Effector memory CD4-positive, alpha-beta T cell (primary cell): ENCODE data around the gene SH2D3A.
A peak's percentile ranks its signal among the peaks of the same experiment; 100 is the strongest.

ENCODE experiments used
- DNase-seq, 3 donors: peaks; one replicate each; pipeline ENCODE4 v3.0.0-alpha.2; 2020
- H3K27ac ChIP-seq: 2 replicates; pipeline ENCODE4 v1.7.0; 2013; ENCODE audit warnings: mild to moderate bottlenecking, low read length, moderate library complexity; ENCODE audit not compliant: insufficient read depth, poor library complexity, severe bottlenecking
- H3K27me3 ChIP-seq: replicated peaks from 2 replicates; pipeline ENCODE4 v1.7.0; 2013; ENCODE audit warnings: mild to moderate bottlenecking, low read length; ENCODE audit not compliant: insufficient read depth, control insufficient read depth, poor library complexity, severe bottlenecking
- H3K36me3 ChIP-seq: 2 replicates; pipeline ENCODE4 v1.7.0; 2013; ENCODE audit warnings: mild to moderate bottlenecking, low read length, moderate library complexity; ENCODE audit not compliant: control insufficient read depth, insufficient read depth
- H3K4me1 ChIP-seq: 2 replicates; pipeline ENCODE4 v1.7.0; 2013; ENCODE audit warnings: low read length, mild to moderate bottlenecking; ENCODE audit not compliant: control insufficient read depth, insufficient read depth, poor library complexity, severe bottlenecking
- H3K4me3 ChIP-seq: 2 replicates; pipeline ENCODE4 v1.7.0; 2013; ENCODE audit warnings: low read length, low read depth, mild to moderate bottlenecking; ENCODE audit not compliant: insufficient read depth, poor library complexity, severe bottlenecking
- H3K9me3 ChIP-seq: 2 replicates; pipeline ENCODE4 v1.7.0; 2013; ENCODE audit warnings: mild to moderate bottlenecking, low read length, moderate library complexity; ENCODE audit not compliant: control insufficient read depth

SH2D3A gene

DNA sequence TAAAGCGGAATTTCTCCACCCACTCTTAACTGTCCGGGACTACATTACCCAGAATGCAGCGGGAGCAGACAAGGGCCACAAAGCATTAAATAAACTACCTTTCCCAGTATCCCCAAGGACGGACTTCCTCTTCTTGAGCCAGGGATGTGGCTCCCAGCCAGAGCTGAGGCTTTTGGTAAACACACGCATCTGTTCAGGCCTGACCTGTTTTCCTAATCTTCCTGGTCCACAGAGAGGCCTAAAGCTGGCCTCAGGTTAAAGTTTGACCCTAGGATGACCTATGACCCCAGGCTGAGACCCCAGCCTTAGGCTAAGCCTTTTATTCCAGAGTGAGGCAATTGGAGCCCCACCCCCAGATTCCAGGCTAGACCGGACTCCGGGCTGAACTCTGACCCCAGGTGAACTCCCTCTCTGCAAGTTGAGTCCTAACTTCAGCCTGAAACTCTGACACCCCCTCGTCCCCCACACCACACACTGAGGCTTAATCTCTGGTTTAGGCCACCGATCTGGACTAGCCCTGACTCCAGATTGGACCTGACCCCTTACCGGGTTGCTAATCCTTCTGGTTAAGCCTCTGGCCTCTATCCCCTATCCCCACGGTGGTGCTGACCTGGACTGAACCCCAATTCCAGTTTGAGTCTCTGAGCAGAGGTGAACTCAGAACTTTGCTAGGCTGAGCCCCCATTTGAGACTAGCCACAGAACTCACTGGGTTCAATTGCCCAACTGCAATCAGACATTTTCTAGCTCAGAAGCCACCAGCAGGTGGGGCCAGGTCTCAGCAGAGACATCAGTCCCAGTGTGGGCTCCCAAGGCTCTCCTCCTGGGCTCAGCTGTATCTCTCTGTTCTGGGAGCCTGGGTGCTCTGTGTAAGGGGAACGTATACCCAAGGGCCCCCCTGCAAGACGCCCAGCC, 29.1 kb downstream of the SH2D3A start:
- Histone ChIP-seq H3K27me3 (no peaks in the 10 kb centered on the region), H3K36me3 (no peaks in the 10 kb centered on the region), H3K4me3 (peak overlapping the region; percentile 1), H3K9me3 (no peaks in the 10 kb centered on the region), H3K27ac (peak overlapping the region; percentile 56), H3K4me1 (peaks cover 41% of the 10 kb centered on the region)
- DNase-seq = peak; percentile 47 to 63 (median 53)

DNA sequence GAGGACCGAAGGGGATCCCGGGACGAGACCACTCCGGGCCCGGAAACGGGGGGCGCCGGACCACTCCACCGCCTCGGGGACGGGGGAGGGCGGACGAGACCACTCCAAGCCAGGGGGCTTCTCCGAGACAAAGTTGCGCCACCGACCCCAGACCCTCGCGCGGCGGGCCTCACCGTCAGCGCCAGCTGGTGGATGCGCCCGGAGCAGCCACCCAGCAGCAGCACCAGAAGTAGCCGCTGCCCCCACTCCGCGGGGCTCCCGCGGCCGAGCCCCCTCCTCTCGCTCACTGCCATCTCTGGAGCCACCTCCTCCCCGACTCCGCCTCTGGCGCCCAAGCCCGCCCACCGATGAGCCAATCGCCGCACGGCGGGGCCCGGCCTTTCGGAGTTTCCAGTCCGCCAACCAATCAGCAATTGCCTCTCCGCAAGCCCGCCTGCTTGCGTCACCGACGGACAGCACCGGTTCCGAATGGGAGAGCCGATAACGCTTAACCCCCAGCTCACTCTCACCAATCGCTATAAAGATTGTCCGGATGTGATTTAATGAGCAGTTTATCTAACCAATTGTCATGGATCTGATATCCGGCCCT, 29.9 kb downstream of the SH2D3A start, which contains the start of gene GPR108:
TSS of gene GPR108 (minus strand) at position 297 of the 589 bp plus-strand sequence. CDS start at position 293, 4 bp downstream.
- peak within 1 kb of the TSS; percentile 83 for H3K27ac ChIP-seq
- no peaks in the 10 kb centered on the region for H3K9me3 ChIP-seq
- H3K27me3 ChIP-seq = no peaks in the 10 kb centered on the region
- peak within 1 kb of the TSS; percentile 72 for H3K4me3 ChIP-seq
- DNase-seq = peak; percentile 98 to 99 (median 99)
- peaks cover 6% of the 10 kb centered on the region for H3K36me3 ChIP-seq
- peaks cover 41% of the 10 kb centered on the region for H3K4me1 ChIP-seq

DNA sequence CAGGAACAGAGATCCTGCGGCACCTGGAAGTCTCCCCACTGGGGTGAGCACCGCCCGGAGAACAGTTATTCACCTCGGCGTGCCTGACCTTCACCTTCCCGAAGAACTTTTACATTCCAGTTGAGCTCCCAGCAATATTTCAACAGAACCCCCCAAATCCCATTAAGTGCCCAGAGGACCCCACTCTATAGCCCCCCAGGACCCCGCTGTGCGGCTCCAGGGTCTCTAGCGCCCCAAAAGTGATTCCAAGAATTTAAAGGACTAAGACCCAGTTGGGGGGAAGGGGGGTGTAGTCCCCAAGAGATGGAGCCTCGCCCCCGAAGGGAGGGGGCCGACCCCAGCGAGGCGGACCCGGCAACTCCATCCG, 30.3 kb downstream of the SH2D3A start:
- H3K4me1 ChIP-seq = peaks cover 41% of the 10 kb centered on the region
- H3K9me3 ChIP-seq = no peaks in the 10 kb centered on the region
- peak overlapping the region; percentile 72 for H3K4me3 ChIP-seq
- peak in 1 of 3 donors; percentile 21 for DNase-seq
- peak overlapping the region; percentile 83 for H3K27ac ChIP-seq
- no peaks in the 10 kb centered on the region for H3K27me3 ChIP-seq
- peaks cover 8% of the 10 kb centered on the region for H3K36me3 ChIP-seq

DNA sequence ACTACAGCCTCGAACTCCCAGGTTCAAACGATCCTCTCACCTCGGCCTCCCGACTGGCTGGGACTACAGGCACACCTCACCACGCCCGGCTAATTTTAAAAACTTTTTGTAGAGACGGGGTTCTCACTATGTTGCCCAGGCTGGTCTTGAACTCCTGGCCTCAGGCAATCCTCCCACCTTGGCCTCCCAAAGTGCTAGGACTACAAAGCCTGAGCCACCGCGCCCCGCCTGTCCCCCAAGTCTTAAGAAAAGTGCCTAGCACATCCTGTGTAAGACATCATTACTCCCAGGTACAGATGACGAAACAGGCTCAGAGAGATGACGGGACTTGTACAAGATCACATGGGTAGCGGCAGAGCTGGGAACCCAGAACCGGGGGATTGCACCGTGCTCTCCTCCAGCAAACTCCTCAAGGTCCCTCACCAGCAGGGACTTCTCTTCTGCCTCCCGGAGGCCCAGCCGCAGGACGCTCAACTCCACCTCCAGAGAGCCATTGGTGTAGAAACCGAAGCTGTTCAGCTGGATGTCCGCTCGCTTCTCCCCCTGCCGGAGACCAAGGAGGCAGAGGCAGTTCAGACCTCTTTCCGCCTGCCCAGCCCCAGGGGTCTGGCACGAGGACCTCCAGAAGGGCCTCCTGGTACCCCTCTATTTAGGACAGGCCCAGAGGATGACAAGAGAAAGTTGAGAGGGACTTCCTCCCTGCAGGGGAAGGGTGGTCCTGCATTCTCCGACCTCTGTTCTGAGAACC, 30.9 kb downstream of the SH2D3A start:
- Histone ChIP-seq H3K27ac (peak overlapping the region; percentile 83), H3K9me3 (no peaks in the 10 kb centered on the region), H3K36me3 (peaks cover 8% of the 10 kb centered on the region), H3K4me1 (peaks cover 41% of the 10 kb centered on the region), H3K4me3 (peak overlapping the region; percentile 72), H3K27me3 (no peaks in the 10 kb centered on the region)
- DNase-seq = peak; percentile 46 to 55 (median 55)

DNA sequence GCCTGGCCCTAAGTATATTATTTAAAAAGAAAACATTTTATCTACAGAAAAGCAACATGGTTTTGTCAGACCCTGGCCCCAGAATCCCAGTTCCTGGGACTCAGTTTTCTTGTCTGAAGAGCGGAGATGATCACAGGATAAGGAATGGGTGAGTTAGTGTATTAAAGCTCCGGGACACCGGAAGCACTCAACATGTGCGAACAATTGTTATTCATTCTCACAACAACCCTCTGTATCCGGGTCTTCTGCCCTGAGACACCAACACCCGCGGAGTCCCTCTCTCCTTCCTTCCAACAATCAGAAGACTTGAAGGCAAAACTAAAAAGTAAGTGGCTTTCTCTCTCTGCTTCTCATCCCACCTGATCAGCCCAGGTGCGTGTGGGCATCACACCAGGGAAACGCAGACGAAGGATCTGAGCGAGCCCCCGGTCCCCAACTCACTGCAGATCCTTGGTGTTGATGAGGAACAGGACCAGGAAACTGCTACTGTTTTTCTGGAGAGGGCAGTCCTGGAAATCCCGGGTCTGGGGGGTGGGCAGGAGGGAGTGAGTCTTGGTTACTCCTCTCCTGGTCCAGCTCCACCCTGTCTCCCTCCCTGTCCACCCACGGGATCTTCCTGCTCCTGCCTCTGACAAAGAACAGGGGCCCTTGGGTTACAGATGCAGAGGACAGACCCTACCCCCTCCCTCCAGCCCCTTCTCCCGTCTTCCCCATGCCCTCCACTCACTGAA, 31.9 kb downstream of the SH2D3A start:
- Histone ChIP-seq H3K9me3 (no peaks in the 10 kb centered on the region), H3K36me3 (peaks cover 8% of the 10 kb centered on the region), H3K27me3 (no peaks in the 10 kb centered on the region), H3K4me1 (peaks cover 32% of the 10 kb centered on the region), H3K4me3 (no peak overlapping the region), H3K27ac (peak overlapping the region; percentile 83)
- no peak for DNase-seq

DNA sequence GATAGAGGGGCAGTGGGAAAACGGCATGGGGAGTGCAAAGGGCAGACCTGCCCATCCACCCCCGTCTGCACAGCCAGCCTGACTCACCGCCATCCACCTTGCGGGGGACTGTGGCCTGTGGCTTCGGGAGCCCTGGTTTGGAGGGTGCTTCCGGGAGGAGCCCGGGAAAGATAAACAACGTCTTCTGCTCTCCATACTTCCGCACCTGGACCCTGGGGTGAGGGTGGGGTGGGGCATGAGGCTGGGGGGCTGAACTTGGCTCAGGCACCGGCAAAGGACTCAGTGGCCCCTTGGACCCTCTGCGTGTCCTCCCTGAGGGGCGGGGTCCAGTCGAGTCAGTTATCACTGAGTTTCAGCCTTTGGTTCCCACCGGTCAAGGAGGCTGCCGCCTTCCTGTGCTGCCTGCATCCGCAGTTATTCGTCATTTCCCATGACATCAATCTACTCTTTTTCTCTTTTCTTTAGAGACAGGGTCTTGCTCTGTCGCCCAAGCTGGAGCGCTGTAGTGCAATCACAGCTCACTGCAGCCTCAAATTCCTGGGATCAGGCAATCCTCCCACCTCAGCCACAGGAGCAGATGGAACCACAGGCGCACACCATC, 33.0 kb downstream of the SH2D3A start:
- Histone ChIP-seq H3K36me3 (peaks cover 15% of the 10 kb centered on the region), H3K4me1 (peaks cover 23% of the 10 kb centered on the region), H3K4me3 (no peak overlapping the region), H3K27me3 (no peaks in the 10 kb centered on the region), H3K9me3 (no peaks in the 10 kb centered on the region), H3K27ac (no peak overlapping the region)
- no peak for DNase-seq

DNA sequence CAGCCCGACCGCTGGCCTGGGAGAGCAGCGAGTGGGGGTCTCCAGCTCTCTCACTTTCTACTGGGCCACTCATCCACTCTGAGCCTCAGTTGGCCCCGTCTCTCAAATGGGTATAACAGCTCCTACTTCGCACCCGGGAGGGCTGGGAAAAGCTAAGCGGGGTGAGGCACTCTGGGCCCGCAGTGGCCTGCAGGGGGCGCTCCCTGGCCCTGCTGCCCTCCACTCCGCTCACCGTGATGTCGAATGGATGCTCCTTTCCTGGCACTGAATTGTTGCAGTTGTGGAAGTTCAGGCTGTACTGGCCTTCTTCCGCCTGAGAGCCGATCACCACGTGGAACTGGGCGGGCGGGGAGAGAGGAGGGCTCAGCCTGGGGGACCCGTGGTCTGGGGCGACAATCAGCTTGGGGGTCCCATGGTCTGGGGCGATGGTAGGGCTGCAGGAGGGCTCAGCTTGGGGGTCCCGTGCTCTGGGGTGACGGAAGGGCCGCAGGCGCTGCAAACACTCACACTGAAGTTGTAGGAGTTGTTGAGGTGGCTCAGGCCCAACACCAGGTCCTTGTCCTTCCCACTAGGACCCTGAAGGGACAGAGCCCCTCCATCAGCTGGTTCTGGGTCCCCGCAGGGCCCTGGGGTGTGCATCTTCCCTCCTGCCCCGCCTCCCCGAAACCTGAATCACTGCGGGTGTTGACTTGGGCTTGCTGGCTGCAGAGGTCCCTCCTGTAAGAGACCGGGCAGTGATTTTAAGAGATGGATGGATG, 33.7 kb downstream of the SH2D3A start:
- peaks cover 15% of the 10 kb centered on the region for H3K36me3 ChIP-seq
- H3K27me3 ChIP-seq = no peaks in the 10 kb centered on the region
- H3K4me1 ChIP-seq = peaks cover 16% of the 10 kb centered on the region
- H3K9me3 ChIP-seq = no peaks in the 10 kb centered on the region
- H3K4me3 ChIP-seq = no peak overlapping the region
- no peak for DNase-seq
- no peak overlapping the region for H3K27ac ChIP-seq

DNA sequence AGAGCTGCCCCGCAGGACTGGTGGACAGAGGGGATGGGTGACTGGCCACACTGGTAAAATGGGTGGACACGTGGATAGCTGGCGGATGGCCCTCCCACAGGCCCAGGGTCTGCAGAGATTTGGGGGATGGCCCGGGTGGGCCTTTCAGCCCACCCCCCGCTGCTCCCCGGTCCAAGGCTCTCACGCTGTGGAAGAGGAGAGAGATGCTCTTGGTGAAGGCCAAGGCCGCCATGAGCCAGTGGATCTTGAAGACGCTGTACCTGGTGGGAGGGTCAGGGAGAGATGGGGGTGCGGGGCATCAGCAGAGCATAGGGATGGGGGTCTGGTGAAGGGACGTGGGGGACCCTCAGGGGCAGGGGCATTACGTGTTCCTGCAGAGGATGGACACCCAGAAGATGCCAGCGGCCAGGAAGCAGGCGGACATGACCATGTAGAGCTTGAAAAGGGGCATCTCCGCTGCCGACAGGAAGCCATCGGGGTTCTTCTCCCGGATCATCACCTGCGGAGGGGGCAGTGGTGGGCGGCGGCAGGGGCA, 34.4 kb downstream of the SH2D3A start:
- Histone ChIP-seq H3K4me1 (peaks cover 10% of the 10 kb centered on the region), H3K27me3 (no peaks in the 10 kb centered on the region), H3K9me3 (no peaks in the 10 kb centered on the region), H3K36me3 (peaks cover 15% of the 10 kb centered on the region), H3K4me3 (no peak overlapping the region), H3K27ac (no peak overlapping the region)
- DNase-seq = no peak
